GM12874 (cell line): Measurements from ENCODE around the gene TAS2R50.

Experiments used
- CTCF ChIP-seq: IDR thresholded peaks from 2 replicates; pipeline ENCODE4 v1.5.1; 2011; ENCODE audit warnings: low read depth, mild to moderate bottlenecking, control low read depth, low read length, moderate library complexity; ENCODE audit not compliant: insufficient read depth

The TAS2R50 gene

GRCh38 chr12:11014234-11014633 lies 27.5 kb upstream of the TAS2R50 start:
- no peak for TF ChIP-seq CTCF

- TF ChIP-seq CTCF = no peak
Observed at GRCh38 chr12:11007608-11008007, 20.9 kb upstream of the TAS2R50 start.

GRCh38 chr12:10998204-10998603 lies 11.5 kb upstream of the TAS2R50 start, which contains the start of gene TAS2R20:
Gene TAS2R20, minus strand, starts transcription at chr12:10998304. Its CDS starts 429 bp downstream, at chr12:10997875.
- no peak for TF ChIP-seq CTCF

- TF ChIP-seq CTCF = no peak
Observed at GRCh38 chr12:10994307-10994706, 7.6 kb upstream of the TAS2R50 start.

GRCh38 chr12:10989107-10989506 lies 2.4 kb upstream of the TAS2R50 start:
- no peak for TF ChIP-seq CTCF

GRCh38 chr12:10982244-10982643 lies 4.5 kb downstream of the TAS2R50 start:
- no peak for TF ChIP-seq CTCF

GRCh38 chr12:10974965-10975364 lies 11.7 kb downstream of the TAS2R50 start:
- no peak for TF ChIP-seq CTCF
